Tibial nerve (tissue), 4 donors: ENCODE results near the gene EFCAB13. TPM values are rescaled to one million over a fixed set of nuclear protein-coding genes. Genes with fewer than 3 reads are reported as not detected.

Experiments used
- DNase-seq, 2 donors: peaks; one replicate each; pipeline ENCODE4 v3.0.0-alpha.2; 2019; ENCODE audit warnings: low spot score in 2 of 2
- H3K27ac ChIP-seq, 4 donors: fragments of 200-600 bp; sonication (generic) in 3 of 4; one replicate each; pipeline ENCODE4 v1.5.1; 2017 to 2019; ENCODE audit warnings: mild to moderate bottlenecking in 1 of 4
- H3K27me3 ChIP-seq, 2 donors: fragments of 200-600 bp; sonication (generic) in 1 of 2; one replicate each; pipeline versions ENCODE4 v1.5.1 to v1.6.0; 2017 to 2019
- H3K36me3 ChIP-seq, 3 donors: fragments of 200-600 bp; sonication (generic); one replicate each; pipeline ENCODE4 v1.5.1; 2018 to 2019
- H3K4me1 ChIP-seq, 4 donors: fragments of 200-600 bp; sonication (generic) in 3 of 4; one replicate each; pipeline ENCODE4 v1.5.1; 2017 to 2019
- H3K4me3 ChIP-seq, 4 donors: fragments of 200-600 bp; sonication (generic) in 3 of 4; one replicate each; pipeline ENCODE4 v1.5.1; 2017 to 2019; ENCODE audit warnings: mild to moderate bottlenecking in 1 of 4, moderate library complexity in 1 of 4
- H3K9me3 ChIP-seq, 4 donors: fragments of 200-600 bp; sonication (generic) in 3 of 4; one replicate each; pipeline ENCODE4 v1.5.1; 2017 to 2019
- CTCF ChIP-seq, 5 experiments: fragments of 200-600 bp in 3 of 5; fragments of 450-650 bp in 2 of 5; sonication (generic) in 3 of 5; IDR thresholded peaks; one replicate each; pipeline ENCODE4 v1.5.1; 2016 to 2019; ENCODE audit warnings: antibody characterized with exemption in 5 of 5, mild to moderate bottlenecking in 3 of 5, moderate library complexity in 2 of 5
- EP300 ChIP-seq, 2 donors: sonication (generic); formaldehyde crosslinking; IDR thresholded peaks; one replicate each; pipeline ENCODE4 v1.6.1; 2017; ENCODE audit warnings: antibody characterized with exemption in 2 of 2, mild to moderate bottlenecking in 1 of 2
- POLR2A ChIP-seq, 2 donors: fragments of 450-650 bp; IDR thresholded peaks; one replicate each; pipeline ENCODE4 v1.6.1; 2017; ENCODE audit warnings: antibody characterized with exemption in 2 of 2, mild to moderate bottlenecking in 2 of 2, moderate library complexity in 2 of 2
- WGBS, 2 donors: methylation state at CpG; one replicate each; pipeline ENCODE4 v1.1.5; 2018; 5-methylcytosine and 5-hydroxymethylcytosine counted together
- total RNA-seq, 4 donors: library from RNA; depleted of rRNA; stranded (reverse); fragments of >200 nt; gene quantifications; one replicate each; pipeline ENCODE4 v1.1.0, GENCODE V29; 2016

Gene EFCAB13
- total RNA-seq, 4 donors from 2014 or later: 6.5 to 15.1 (median 10.2) TPM

GRCh38 chr17:47299239-47299910 lies 24.4 kb upstream of the EFCAB13 start:
- H3K9me3 ChIP-seq: peaks cover 0 to 12% (median 0%) of the 10 kb centered on the region in 4 donors
- H3K27ac ChIP-seq: no peak overlapping the region
- peaks cover 0 to 56% (median 0%) of the 10 kb centered on the region in 3 donors for H3K36me3 ChIP-seq
- TF ChIP-seq CTCF (IDR thresholded peaks at IDR 0.05): no peak
- no peak for TF ChIP-seq POLR2A (IDR thresholded peaks at IDR 0.05)
- no peak for TF ChIP-seq EP300 (IDR thresholded peaks at IDR 0.05)
- H3K4me1 ChIP-seq: peaks cover 0 to 37% (median 15%) of the 10 kb centered on the region in 4 donors
- DNase-seq: no peak
- no peaks in the 10 kb centered on the region for H3K27me3 ChIP-seq
- H3K4me3 ChIP-seq: no peak overlapping the region
- 85 to 86% methylated on average over 10 to 12 of the region's 13 CpGs for WGBS, 2 donors

GRCh38 chr17:47300718-47301117 lies 23.0 kb upstream of the EFCAB13 start:
- 87 to 96% methylated on average over 1 of the region's 1 CpG for WGBS, 2 donors

GRCh38 chr17:47301161-47301560 lies 22.6 kb upstream of the EFCAB13 start:
- H3K27me3 ChIP-seq: no peaks in the 10 kb centered on the region
- no peak for DNase-seq
- TF ChIP-seq CTCF (IDR thresholded peaks at IDR 0.05) (no peak), POLR2A (IDR thresholded peaks at IDR 0.05) (no peak), EP300 (IDR thresholded peaks at IDR 0.05) (no peak)
- WGBS, 2 donors: 88 to 93% methylated on average over 3 of the region's 3 CpGs
- H3K36me3 ChIP-seq: peaks cover 0 to 62% (median 0%) of the 10 kb centered on the region in 3 donors
- H3K27ac ChIP-seq: no peak overlapping the region
- H3K4me3 ChIP-seq: no peak overlapping the region
- H3K9me3 ChIP-seq: peaks cover 0 to 12% (median 0%) of the 10 kb centered on the region in 4 donors
- H3K4me1 ChIP-seq: peaks cover 0 to 35% (median 6%) of the 10 kb centered on the region in 4 donors

More at GRCh38 chr17:47300718-47301117, 23.0 kb upstream of the EFCAB13 start:
- Histone ChIP-seq H3K27ac (no peak overlapping the region), H3K4me3 (no peak overlapping the region), H3K9me3 (peaks cover 0 to 12% (median 0%) of the 10 kb centered on the region in 4 donors), H3K4me1 (peaks cover 0 to 36% (median 7%) of the 10 kb centered on the region in 4 donors), H3K36me3 (peaks cover 0 to 62% (median 0%) of the 10 kb centered on the region in 3 donors), H3K27me3 (no peaks in the 10 kb centered on the region)
- TF ChIP-seq EP300 (IDR thresholded peaks at IDR 0.05): no peak
- no peak for TF ChIP-seq CTCF (IDR thresholded peaks at IDR 0.05)
- no peak for TF ChIP-seq POLR2A (IDR thresholded peaks at IDR 0.05)
- DNase-seq: no peak

GRCh38 chr17:47301831-47302230 lies 21.9 kb upstream of the EFCAB13 start:
- peaks cover 0 to 62% (median 0%) of the 10 kb centered on the region in 3 donors for H3K36me3 ChIP-seq

More at GRCh38 chr17:47301831-47302230, 21.9 kb upstream of the EFCAB13 start:
- Histone ChIP-seq H3K4me3 (no peak overlapping the region), H3K27ac (no peak overlapping the region), H3K4me1 (peaks cover 0 to 28% (median 5%) of the 10 kb centered on the region in 4 donors), H3K27me3 (no peaks in the 10 kb centered on the region), H3K9me3 (peaks cover 0 to 12% (median 0%) of the 10 kb centered on the region in 4 donors)
- TF ChIP-seq EP300 (IDR thresholded peaks at IDR 0.05) (no peak), CTCF (IDR thresholded peaks at IDR 0.05) (no peak), POLR2A (IDR thresholded peaks at IDR 0.05) (no peak)
- no peak for DNase-seq
- 87 to 94% methylated on average over 2 of the region's 2 CpGs for WGBS, 2 donors
